K562 (cell line): ENCODE data around the gene CFAP251. TPM values are rescaled to one million over a fixed set of nuclear protein-coding genes. Genes with fewer than 3 reads are reported as not detected.
A peak's percentile ranks its signal among the peaks of the same experiment; 100 is the strongest.

Experiments used
- CREBBP ChIP-seq: IDR thresholded peaks from one replicate; pipeline ENCODE4 v1.6.1; 2012; ENCODE audit warnings: low read depth, mild to moderate bottlenecking, control low read depth, inconsistent platforms, low read length
- DMBX1 ChIP-seq: fragments of 250-450 bp; sonication (Bioruptor Pico); IDR thresholded peaks from 2 replicates; pipeline ENCODE4 v1.8.0; 2022; ENCODE audit warnings: inconsistent platforms, mild to moderate bottlenecking, moderate library complexity, borderline replicate concordance
- MYC ChIP-seq, 2 experiments: fragments of 250-450 bp in 1 of 2; sonication (Bioruptor Pico) in 1 of 2; IDR thresholded peaks; 2 replicates each; pipeline versions ENCODE4 v1.5.1 to v1.6.1; 2012 to 2021; ENCODE audit warnings: low read depth in 2 of 2, borderline replicate concordance in 1 of 2, improper control_type of control experiment in 1 of 2, low read length in 1 of 2, mild to moderate bottlenecking in 1 of 2, moderate library complexity in 1 of 2
- POLR3A ChIP-seq: IDR thresholded peaks from 2 replicates; pipeline ENCODE4 v1.6.1; 2011; ENCODE audit warnings: borderline replicate concordance, mild to moderate bottlenecking, moderate library complexity; ENCODE audit not compliant: insufficient read length, insufficient read depth; ENCODE audit errors: extremely low read depth
- RAD21 ChIP-seq, 2 experiments: fragments of 250-450 bp in 1 of 2; fragments of 450-650 bp in 1 of 2; sonication (Bioruptor Pico) in 1 of 2; formaldehyde crosslinking in 1 of 2; IDR thresholded peaks in 1 of 2; conservative IDR thresholded peaks in 1 of 2; 2 replicates each; pipeline versions ENCODE4 v1.4.0 to v1.8.0; 2020 to 2022; ENCODE audit warnings: mild to moderate bottlenecking in 2 of 2, moderate library complexity in 1 of 2
- RNF2 ChIP-seq: sonication (generic); IDR thresholded peaks from 2 replicates; pipeline ENCODE4 v1.6.1; 2016
- SNIP1 ChIP-seq: fragments of 450-650 bp; IDR thresholded peaks from 2 replicates; pipeline ENCODE4 v1.7.1; 2017; ENCODE audit warnings: low read depth, mild to moderate bottlenecking
- TARDBP ChIP-seq: fragments of 450-650 bp; IDR thresholded peaks from 2 replicates; pipeline ENCODE4 v1.6.1; 2016
- TRIM24 ChIP-seq, 2 experiments: fragments of 450-650 bp; IDR thresholded peaks; 2 replicates each; pipeline ENCODE4 v1.6.1; 2016
- U2AF1 ChIP-seq: fragments of 200-400 bp; formaldehyde crosslinking; optimal IDR thresholded peaks from 2 replicates; pipeline ENCODE3; 2017; ENCODE audit warnings: mild to moderate bottlenecking, low read depth, low read length, moderate library complexity
- ZBTB1 ChIP-seq: sonication (generic); formaldehyde crosslinking; IDR thresholded peaks from 2 replicates; pipeline ENCODE4 v1.8.1; 2023; ENCODE audit warnings: missing genetic modification reagents, low read depth, mild to moderate bottlenecking, borderline replicate concordance
- ZNF174 ChIP-seq: fragments of 250-450 bp; sonication (Bioruptor Pico); IDR thresholded peaks from 2 replicates; pipeline ENCODE4 v1.4.0; 2020; ENCODE audit warnings: mild to moderate bottlenecking
- ZNF224 ChIP-seq: sonication (generic); formaldehyde crosslinking; IDR thresholded peaks from 2 replicates; pipeline ENCODE4 v1.8.0; 2022; ENCODE audit warnings: mild to moderate bottlenecking, missing genetic modification reagents
- ZNF79 ChIP-seq: fragments of 250-450 bp; sonication (Bioruptor Pico); IDR thresholded peaks from 2 replicates; pipeline ENCODE4 v1.4.0; 2020; ENCODE audit warnings: low read depth, mild to moderate bottlenecking, moderate library complexity
- polyA plus RNA-seq, 8 experiments: library from polyadenylated mRNA; depleted of rRNA in 4 of 8; stranded (reverse) in 5 of 8; unstranded in 3 of 8; fragments of >200 nt; fragmentation: Nextera tagmentation in 2 of 8; fragmentation: Illumina TruSeq in 1 of 8; extraction: Ambion mirVana in 2 of 8; extraction: Trizol in 1 of 8; gene quantifications; 2 replicates each; pipeline versions ENCODE4 v1.2.1 to v1.2.3, GENCODE V29; 2011 to 2014; ENCODE audit warnings: inconsistent platforms in 1 of 8, missing spikeins in 1 of 8
- total RNA-seq, 7 experiments: library from RNA; depleted of rRNA in 6 of 7; stranded (reverse); fragments of >200 nt in 6 of 7; fragmentation: Illumina TruSeq in 2 of 7; extraction: Trizol in 2 of 7; gene quantifications; 2 replicates each; pipeline versions ENCODE4 v1.2.1 to v1.2.3, GENCODE V29; 2011 to 2021; ENCODE audit warnings: low replicate concordance in 1 of 7
- TF ChIP-seq, protein P1 (sequence below): fragments of 450-650 bp; IDR thresholded peaks from 2 replicates; pipeline ENCODE4 v1.6.1; 2016; ENCODE audit warnings: mild to moderate bottlenecking, moderate library complexity
- TF ChIP-seq, protein P2 (sequence below): fragments of 250-450 bp; sonication (Bioruptor Pico); IDR thresholded peaks from 2 replicates; pipeline ENCODE4 v1.9.0; 2021; ENCODE audit warnings: mild to moderate bottlenecking

Gene CFAP251
- total and polyA plus RNA-seq, 9 of the 15 experiments (the other 6 are each of a cell fraction or from before 2014, with no cell fraction given), result 16.6 to 31.0 (median 19.1) TPM

DNA sequence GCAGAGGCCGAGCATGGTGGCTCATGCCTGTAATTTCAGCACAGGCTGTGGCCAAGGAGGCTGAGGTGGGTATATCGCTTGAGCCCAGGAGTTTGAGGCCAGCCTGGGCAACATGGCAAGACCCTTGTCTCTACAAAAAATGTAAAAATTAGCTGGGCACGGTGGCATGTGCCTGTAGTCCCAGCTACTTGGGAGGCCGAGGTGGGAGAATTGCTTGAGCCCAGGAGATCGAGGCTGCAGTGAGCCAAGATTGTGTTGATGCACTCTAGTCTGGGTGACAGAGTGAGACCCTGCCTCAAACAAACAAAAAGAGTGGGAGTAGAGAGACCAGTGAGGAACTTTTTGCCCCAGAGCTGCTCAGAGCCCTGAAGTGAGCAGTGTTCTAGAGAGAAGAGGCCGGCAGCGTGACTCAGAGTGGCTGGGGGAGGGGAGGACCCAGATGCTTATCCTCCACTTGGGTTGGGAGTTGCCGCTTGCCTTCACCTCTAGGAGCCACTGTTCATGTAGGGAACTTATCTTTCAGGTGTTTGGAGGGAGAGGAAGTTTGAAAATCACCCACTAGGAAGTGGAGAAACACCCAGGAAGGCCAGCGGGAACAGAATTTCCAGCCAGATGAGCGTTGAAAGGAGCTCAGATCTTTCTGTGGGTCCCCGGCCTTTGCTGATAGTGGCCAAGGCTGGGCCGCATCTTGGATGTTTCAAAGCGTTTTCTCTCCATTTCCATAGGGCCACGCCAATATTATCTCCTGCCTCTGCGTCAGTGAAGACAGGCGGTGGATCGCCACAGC is 15.3 kb downstream of the CFAP251 start (continued):
- TF ChIP-seq, protein P1, sequence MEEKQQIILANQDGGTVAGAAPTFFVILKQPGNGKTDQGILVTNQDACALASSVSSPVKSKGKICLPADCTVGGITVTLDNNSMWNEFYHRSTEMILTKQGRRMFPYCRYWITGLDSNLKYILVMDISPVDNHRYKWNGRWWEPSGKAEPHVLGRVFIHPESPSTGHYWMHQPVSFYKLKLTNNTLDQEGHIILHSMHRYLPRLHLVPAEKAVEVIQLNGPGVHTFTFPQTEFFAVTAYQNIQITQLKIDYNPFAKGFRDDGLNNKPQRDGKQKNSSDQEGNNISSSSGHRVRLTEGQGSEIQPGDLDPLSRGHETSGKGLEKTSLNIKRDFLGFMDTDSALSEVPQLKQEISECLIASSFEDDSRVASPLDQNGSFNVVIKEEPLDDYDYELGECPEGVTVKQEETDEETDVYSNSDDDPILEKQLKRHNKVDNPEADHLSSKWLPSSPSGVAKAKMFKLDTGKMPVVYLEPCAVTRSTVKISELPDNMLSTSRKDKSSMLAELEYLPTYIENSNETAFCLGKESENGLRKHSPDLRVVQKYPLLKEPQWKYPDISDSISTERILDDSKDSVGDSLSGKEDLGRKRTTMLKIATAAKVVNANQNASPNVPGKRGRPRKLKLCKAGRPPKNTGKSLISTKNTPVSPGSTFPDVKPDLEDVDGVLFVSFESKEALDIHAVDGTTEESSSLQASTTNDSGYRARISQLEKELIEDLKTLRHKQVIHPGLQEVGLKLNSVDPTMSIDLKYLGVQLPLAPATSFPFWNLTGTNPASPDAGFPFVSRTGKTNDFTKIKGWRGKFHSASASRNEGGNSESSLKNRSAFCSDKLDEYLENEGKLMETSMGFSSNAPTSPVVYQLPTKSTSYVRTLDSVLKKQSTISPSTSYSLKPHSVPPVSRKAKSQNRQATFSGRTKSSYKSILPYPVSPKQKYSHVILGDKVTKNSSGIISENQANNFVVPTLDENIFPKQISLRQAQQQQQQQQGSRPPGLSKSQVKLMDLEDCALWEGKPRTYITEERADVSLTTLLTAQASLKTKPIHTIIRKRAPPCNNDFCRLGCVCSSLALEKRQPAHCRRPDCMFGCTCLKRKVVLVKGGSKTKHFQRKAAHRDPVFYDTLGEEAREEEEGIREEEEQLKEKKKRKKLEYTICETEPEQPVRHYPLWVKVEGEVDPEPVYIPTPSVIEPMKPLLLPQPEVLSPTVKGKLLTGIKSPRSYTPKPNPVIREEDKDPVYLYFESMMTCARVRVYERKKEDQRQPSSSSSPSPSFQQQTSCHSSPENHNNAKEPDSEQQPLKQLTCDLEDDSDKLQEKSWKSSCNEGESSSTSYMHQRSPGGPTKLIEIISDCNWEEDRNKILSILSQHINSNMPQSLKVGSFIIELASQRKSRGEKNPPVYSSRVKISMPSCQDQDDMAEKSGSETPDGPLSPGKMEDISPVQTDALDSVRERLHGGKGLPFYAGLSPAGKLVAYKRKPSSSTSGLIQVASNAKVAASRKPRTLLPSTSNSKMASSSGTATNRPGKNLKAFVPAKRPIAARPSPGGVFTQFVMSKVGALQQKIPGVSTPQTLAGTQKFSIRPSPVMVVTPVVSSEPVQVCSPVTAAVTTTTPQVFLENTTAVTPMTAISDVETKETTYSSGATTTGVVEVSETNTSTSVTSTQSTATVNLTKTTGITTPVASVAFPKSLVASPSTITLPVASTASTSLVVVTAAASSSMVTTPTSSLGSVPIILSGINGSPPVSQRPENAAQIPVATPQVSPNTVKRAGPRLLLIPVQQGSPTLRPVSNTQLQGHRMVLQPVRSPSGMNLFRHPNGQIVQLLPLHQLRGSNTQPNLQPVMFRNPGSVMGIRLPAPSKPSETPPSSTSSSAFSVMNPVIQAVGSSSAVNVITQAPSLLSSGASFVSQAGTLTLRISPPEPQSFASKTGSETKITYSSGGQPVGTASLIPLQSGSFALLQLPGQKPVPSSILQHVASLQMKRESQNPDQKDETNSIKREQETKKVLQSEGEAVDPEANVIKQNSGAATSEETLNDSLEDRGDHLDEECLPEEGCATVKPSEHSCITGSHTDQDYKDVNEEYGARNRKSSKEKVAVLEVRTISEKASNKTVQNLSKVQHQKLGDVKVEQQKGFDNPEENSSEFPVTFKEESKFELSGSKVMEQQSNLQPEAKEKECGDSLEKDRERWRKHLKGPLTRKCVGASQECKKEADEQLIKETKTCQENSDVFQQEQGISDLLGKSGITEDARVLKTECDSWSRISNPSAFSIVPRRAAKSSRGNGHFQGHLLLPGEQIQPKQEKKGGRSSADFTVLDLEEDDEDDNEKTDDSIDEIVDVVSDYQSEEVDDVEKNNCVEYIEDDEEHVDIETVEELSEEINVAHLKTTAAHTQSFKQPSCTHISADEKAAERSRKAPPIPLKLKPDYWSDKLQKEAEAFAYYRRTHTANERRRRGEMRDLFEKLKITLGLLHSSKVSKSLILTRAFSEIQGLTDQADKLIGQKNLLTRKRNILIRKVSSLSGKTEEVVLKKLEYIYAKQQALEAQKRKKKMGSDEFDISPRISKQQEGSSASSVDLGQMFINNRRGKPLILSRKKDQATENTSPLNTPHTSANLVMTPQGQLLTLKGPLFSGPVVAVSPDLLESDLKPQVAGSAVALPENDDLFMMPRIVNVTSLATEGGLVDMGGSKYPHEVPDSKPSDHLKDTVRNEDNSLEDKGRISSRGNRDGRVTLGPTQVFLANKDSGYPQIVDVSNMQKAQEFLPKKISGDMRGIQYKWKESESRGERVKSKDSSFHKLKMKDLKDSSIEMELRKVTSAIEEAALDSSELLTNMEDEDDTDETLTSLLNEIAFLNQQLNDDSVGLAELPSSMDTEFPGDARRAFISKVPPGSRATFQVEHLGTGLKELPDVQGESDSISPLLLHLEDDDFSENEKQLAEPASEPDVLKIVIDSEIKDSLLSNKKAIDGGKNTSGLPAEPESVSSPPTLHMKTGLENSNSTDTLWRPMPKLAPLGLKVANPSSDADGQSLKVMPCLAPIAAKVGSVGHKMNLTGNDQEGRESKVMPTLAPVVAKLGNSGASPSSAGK, result peak; percentile 80
- TF ChIP-seq RNF2 (peak; percentile 97), ZBTB1 (no peak), TARDBP (no peak), U2AF1 (no peak), DMBX1 (CRISPR knock-in tag) (peak; percentile 68), CREBBP (no peak), ZNF79 (CRISPR knock-in tag) (no peak), RAD21 (CRISPR knock-in tag; conservative IDR thresholded peaks at IDR 0.05 in 1 of 2, IDR thresholded peaks at IDR 0.05 in 1 of 2) (peak; percentile 33 to 51; a peak in 3 of 4 replicates), SNIP1 (no peak), TRIM24 (IDR thresholded peaks at IDR 0.05) (peak; percentile 74 to 81; a peak in 3 of 4 replicates), MYC (IDR thresholded peaks at IDR 0.05; ENCODE audit: low read depth, low read length) (peak; percentile 92), MYC (CRISPR knock-in tag; IDR thresholded peaks at IDR 0.05; ENCODE audit: borderline replicate concordance, low read depth) (no peak; the same call in 1 of the 2 replicates), ZNF224 (CRISPR knock-in tag) (no peak), POLR3A (no peak), ZNF174 (no peak)
- TF ChIP-seq, protein P2, sequence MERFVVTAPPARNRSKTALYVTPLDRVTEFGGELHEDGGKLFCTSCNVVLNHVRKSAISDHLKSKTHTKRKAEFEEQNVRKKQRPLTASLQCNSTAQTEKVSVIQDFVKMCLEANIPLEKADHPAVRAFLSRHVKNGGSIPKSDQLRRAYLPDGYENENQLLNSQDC (CRISPR knock-in tag), result no peak
